Choroid plexus epithelial cell (primary cell): ENCODE measurements around the gene HPGDS.
A peak's percentile ranks its signal among the peaks of the same experiment; 100 is the strongest.

Source experiments
- DNase-seq: peaks from one replicate; pipeline ENCODE4 v3.0.0-alpha.2; 2010; ENCODE audit warnings: low read depth
- H3K4me3 ChIP-seq: 2 replicates; pipeline ENCODE4 v1.5.1; 2011; ENCODE audit warnings: low read depth, mild to moderate bottlenecking, control low read depth, low read length, moderate library complexity
- TF ChIP-seq, protein P1 (sequence below): conservative IDR thresholded peaks from 2 replicates; pipeline ENCODE4 v1.5.1; 2011; ENCODE audit warnings: low read depth, mild to moderate bottlenecking, control low read depth, inconsistent platforms, low read length, moderate library complexity

Gene HPGDS

DNA sequence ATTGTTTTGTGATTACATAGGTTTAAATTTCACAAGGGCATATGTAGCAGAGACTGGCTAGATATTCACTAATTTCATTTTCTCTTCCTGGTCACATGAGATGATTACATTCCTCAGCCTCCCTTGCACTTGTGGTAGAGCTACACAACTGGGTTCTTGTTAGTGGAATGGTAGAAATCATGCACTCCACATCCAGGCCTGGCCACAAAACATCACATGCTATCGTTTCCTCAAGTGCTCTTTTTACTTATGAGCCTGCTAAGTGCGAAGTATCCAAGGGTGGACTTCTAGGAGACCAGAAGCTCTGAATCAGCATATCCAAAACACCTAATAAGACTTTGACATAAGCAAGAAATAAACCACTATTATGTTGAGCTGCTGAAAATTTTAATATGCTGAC, 26.4 kb upstream of the HPGDS start:
- H3K4me3 ChIP-seq: no peak overlapping the region
- TF ChIP-seq, protein P1, sequence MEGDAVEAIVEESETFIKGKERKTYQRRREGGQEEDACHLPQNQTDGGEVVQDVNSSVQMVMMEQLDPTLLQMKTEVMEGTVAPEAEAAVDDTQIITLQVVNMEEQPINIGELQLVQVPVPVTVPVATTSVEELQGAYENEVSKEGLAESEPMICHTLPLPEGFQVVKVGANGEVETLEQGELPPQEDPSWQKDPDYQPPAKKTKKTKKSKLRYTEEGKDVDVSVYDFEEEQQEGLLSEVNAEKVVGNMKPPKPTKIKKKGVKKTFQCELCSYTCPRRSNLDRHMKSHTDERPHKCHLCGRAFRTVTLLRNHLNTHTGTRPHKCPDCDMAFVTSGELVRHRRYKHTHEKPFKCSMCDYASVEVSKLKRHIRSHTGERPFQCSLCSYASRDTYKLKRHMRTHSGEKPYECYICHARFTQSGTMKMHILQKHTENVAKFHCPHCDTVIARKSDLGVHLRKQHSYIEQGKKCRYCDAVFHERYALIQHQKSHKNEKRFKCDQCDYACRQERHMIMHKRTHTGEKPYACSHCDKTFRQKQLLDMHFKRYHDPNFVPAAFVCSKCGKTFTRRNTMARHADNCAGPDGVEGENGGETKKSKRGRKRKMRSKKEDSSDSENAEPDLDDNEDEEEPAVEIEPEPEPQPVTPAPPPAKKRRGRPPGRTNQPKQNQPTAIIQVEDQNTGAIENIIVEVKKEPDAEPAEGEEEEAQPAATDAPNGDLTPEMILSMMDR: no peak

DNA sequence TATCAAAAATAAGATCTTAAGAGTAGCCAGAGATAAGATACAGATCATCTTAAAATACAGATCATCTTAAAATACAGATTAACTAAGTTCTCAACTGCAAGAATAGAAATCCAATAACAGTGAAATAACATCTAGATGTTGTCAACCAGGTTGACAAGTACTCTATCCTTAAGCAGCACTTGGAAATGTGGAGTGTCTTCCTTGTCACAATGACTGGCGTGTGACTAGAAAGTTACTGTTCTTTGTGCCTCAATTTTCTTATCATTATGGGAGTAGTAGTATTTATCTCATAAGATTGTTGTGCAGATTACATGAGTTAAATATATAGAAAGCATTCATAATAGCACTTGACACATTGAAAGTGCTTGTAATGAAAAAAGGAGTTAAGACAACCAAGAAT, 25.8 kb upstream of the HPGDS start:
- TF ChIP-seq, protein P1: no peak
- no peak overlapping the region for H3K4me3 ChIP-seq
- DNase-seq: no peak

More for the DNA sequence above, 26.4 kb upstream of the HPGDS start:
- DNase-seq: peak; percentile 22

DNA sequence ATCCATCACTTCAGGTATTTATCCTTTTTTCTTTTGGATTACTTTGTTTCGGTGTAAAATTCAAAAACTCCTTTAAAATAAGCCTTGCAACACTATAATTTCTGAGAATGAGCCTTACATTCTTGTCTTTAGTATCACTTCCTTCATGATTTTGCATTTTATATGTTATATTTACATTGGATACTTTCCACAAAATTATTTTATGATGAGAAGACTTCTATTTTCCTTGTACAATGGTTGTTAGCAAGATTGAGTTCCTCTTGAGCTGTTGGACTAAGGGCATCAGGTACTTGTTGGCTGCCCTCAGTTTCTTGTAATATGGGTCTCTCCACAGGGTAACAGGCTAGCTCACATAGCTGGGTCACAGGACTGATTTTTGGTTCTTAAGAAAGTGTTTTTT, 22.7 kb upstream of the HPGDS start:
- no peak overlapping the region for H3K4me3 ChIP-seq
- TF ChIP-seq, protein P1: no peak
- peak; percentile 20 for DNase-seq

DNA sequence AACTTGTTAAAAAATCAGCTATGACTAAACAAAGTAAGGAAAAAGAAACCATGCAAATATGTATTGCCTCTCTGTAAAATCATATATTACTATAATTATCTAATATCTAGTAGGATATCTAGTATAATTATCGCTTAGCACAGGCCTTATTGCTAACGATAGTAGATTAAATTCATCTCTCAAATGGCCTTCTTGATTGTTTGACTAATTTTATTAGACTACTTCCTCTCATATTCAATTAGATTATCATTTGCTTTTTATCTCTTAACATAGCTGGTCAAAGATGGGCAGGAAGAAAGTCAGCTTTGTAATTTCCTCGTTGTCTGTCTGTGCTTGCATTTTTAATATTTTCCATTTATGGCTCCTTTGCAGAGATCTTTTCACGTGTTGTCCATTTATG, 21.9 kb upstream of the HPGDS start:
- H3K4me3 ChIP-seq: no peak overlapping the region
- TF ChIP-seq, protein P1: no peak
- DNase-seq: no peak

GRCh38 chr4:94363136-94363655, 20.6 kb upstream of the HPGDS start:
- no peak for DNase-seq
- TF ChIP-seq, protein P1: no peak
- no peak overlapping the region for H3K4me3 ChIP-seq

DNA sequence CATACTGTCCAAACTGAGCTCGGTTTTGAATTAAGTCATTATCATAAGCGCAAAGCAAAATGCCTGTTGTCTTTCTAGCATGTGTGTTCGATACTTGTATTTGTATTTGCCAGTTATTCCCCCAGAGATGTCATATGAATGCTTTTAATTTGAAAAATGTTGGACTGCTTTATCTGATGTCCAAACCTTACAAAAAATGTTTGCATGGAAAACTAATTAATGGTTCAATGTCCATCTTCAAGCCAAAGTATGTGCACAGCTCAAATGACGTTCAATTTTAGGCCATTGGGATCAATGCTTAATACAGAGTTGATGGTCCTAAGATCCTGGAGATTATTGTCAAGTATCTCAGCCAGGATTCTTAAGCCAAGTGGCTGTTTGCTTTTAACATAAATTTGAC, 17.2 kb upstream of the HPGDS start:
- no peak overlapping the region for H3K4me3 ChIP-seq
- TF ChIP-seq, protein P1: no peak
- DNase-seq: no peak

GRCh38 chr4:94359221-94359620, 16.6 kb upstream of the HPGDS start:
- DNase-seq: no peak
- H3K4me3 ChIP-seq: no peak overlapping the region
- TF ChIP-seq, protein P1: no peak
